B cell (primary cell): Measurements from ENCODE around the gene SFTPB. TPM values are rescaled to one million over a fixed set of nuclear protein-coding genes. Genes with fewer than 3 reads are reported as not detected.
A peak's percentile ranks its signal among the peaks of the same experiment; 100 is the strongest.

Experiments used
- ATAC-seq: fragments of 200-7000 bp; cut with Tn5 transposase; one replicate; pipeline ENCODE4 v1.10.0; 2021; ENCODE audit warnings: low read depth, mild to moderate bottlenecking, moderate number of reproducible peaks, moderate library complexity
- CTCF ChIA-PET: fragments of 350-600 bp; sonication (Branson Sonifier 250); formaldehyde crosslinking; loops from one replicate; lab custom pipeline; 2021; ENCODE audit warnings: antibody characterized with exemption, inconsistent platforms; lab: Charles Lee
- POLR2A ChIA-PET: fragments of 350-600 bp; sonication (Branson Sonifier 250); formaldehyde crosslinking; loops from one replicate; lab custom pipeline; 2021; ENCODE audit warnings: antibody characterized with exemption; lab: Charles Lee
- DNase-seq: peaks from one replicate; pipeline ENCODE4 v3.0.0; 2013
- H2AFZ ChIP-seq: 2 replicates; pipeline ENCODE4 v1.6.1; 2012; ENCODE audit warnings: mild to moderate bottlenecking, low read depth, low read length; ENCODE audit not compliant: insufficient read depth, poor library complexity, severe bottlenecking
- H3K27ac ChIP-seq, 2 donors: 1 replicate in 1 of 2; 2 replicates in 1 of 2; pipeline ENCODE4 v1.5.1; 2012 to 2013; ENCODE audit warnings: low read length in 2 of 2, mild to moderate bottlenecking in 2 of 2, moderate library complexity in 1 of 2
- H3K27me3 ChIP-seq, 4 experiments: fragments of 200-600 bp in 1 of 4; sonication (generic) in 1 of 4; replicated peaks in 1 of 4; 1 replicate in 2 of 4; 2 replicates in 2 of 4; pipeline versions ENCODE4 v1.6.1 to v1.7.0; 2013 to 2016; ENCODE audit warnings: low read length in 3 of 4, mild to moderate bottlenecking in 2 of 4, mixed read lengths in 1 of 4, moderate library complexity in 1 of 4; ENCODE audit not compliant: insufficient read depth in 4 of 4, control insufficient read depth in 3 of 4; ENCODE audit errors: control extremely low read depth in 1 of 4
- H3K36me3 ChIP-seq, 2 experiments: replicated peaks in 1 of 2; 1 replicate in 1 of 2; 2 replicates in 1 of 2; pipeline versions ENCODE4 v1.6.1 to v1.7.1; 2013; ENCODE audit warnings: low read length in 1 of 2; ENCODE audit not compliant: insufficient read depth in 2 of 2, control insufficient read depth in 1 of 2; ENCODE audit errors: control extremely low read depth in 1 of 2, extremely low read depth in 1 of 2
- H3K4me1 ChIP-seq, 2 donors: fragments of 200-600 bp in 1 of 2; sonication (generic) in 1 of 2; 1 replicate in 1 of 2; 2 replicates in 1 of 2; pipeline versions ENCODE4 v1.5.1 to v1.6.1; 2013 to 2017; ENCODE audit warnings: low read length in 2 of 2; ENCODE audit not compliant: control insufficient read depth in 2 of 2, insufficient read depth in 2 of 2
- H3K4me2 ChIP-seq: replicated peaks from 2 replicates; pipeline ENCODE3; 2012; ENCODE audit warnings: mild to moderate bottlenecking, low read depth, low read length; ENCODE audit not compliant: poor library complexity, severe bottlenecking
- H3K4me3 ChIP-seq, 5 experiments: fragments of 200-600 bp in 1 of 5; sonication (generic) in 1 of 5; 1 replicate in 3 of 5; 2 replicates in 2 of 5; pipeline versions ENCODE4 v1.5.1 to v1.7.0; 2011 to 2016; ENCODE audit warnings: low read length in 4 of 5, mild to moderate bottlenecking in 4 of 5, low read depth in 2 of 5, control low read depth in 1 of 5, moderate library complexity in 1 of 5; ENCODE audit not compliant: insufficient read depth in 1 of 5; ENCODE audit errors: control extremely low read depth in 1 of 5, extremely low read depth in 1 of 5
- H3K79me2 ChIP-seq: fragments of 200-600 bp; sonication (generic); one replicate; pipeline ENCODE4 v1.6.0; 2016; ENCODE audit warnings: low read length; ENCODE audit not compliant: control insufficient read depth, insufficient read depth
- H3K9ac ChIP-seq: fragments of 200-600 bp; sonication (generic); 2 replicates; pipeline ENCODE4 v1.6.1; 2017; ENCODE audit warnings: mild to moderate bottlenecking, low read length, moderate library complexity
- H3K9me3 ChIP-seq, 3 donors: one replicate each; pipeline versions ENCODE4 v1.6.1 to v1.7.1; 2013; ENCODE audit warnings: low read length in 2 of 3; ENCODE audit not compliant: control insufficient read depth in 2 of 3, insufficient read depth in 1 of 3; ENCODE audit errors: control extremely low read depth in 1 of 3
- H4K20me1 ChIP-seq: 2 replicates; pipeline ENCODE4 v1.6.0; 2012; ENCODE audit warnings: mild to moderate bottlenecking, low read length; ENCODE audit not compliant: insufficient read depth, control insufficient read depth, poor library complexity, severe bottlenecking
- H3K27ac Mint-ChIP-seq: one replicate; pipeline ENCODE4 v1.8.0; 2021; ENCODE audit warnings: mixed read lengths
- H3K27me3 Mint-ChIP-seq: one replicate; pipeline ENCODE4 v1.8.0; 2021; ENCODE audit warnings: mixed read lengths
- H3K4me1 Mint-ChIP-seq: one replicate; pipeline ENCODE4 v1.8.0; 2021; ENCODE audit warnings: mixed read lengths
- H3K4me3 Mint-ChIP-seq: one replicate; pipeline ENCODE4 v1.8.0; 2021; ENCODE audit warnings: mixed read lengths
- H3K9me3 Mint-ChIP-seq: one replicate; pipeline ENCODE4 v1.8.0; 2022; ENCODE audit warnings: mixed read lengths; ENCODE audit not compliant: insufficient read depth
- EZH2 ChIP-seq: IDR thresholded peaks from 2 replicates; pipeline ENCODE4 v1.6.1; 2012; ENCODE audit warnings: borderline replicate concordance, low read depth, mild to moderate bottlenecking, moderate library complexity, low read length; ENCODE audit not compliant: insufficient read depth, poor library complexity, severe bottlenecking
- WGBS: methylation state at CpG from one replicate; pipeline ENCODE4 v1.1.5; 2013; ENCODE audit warnings: missing lambda C conversion rate; ENCODE audit not compliant: insufficient coverage; 5-methylcytosine and 5-hydroxymethylcytosine counted together
- intact Hi-C: fragments of 100-400 bp; cut with micrococcal nuclease; formaldehyde crosslinking; loops from one replicate; pipeline ENCODE4 v1.10.0; 2022
- polyA plus RNA-seq: library from polyadenylated mRNA; depleted of rRNA; stranded (reverse); fragments of >200 nt; gene quantifications from 2 replicates; pipeline ENCODE4 v1.2.3, GENCODE V29; 2012
- total RNA-seq, 2 donors: library from RNA; stranded (reverse); fragments of 120-200 nt in 1 of 2; gene quantifications; 1 replicate in 1 of 2; 2 replicates in 1 of 2; pipeline versions ENCODE4 v1.2.3 to v1.2.4, GENCODE V29; 2013 to 2022
- TF ChIP-seq, protein P1 (sequence below): fragments of 200-600 bp; IDR thresholded peaks from one replicate; pipeline ENCODE4 v1.8.0; 2022; ENCODE audit warnings: antibody characterized with exemption, mild to moderate bottlenecking

Gene SFTPB
- total and polyA plus RNA-seq, 2 donors (not counting 1 experiment from before 2014, with no cell fraction given) = not detected

DNA sequence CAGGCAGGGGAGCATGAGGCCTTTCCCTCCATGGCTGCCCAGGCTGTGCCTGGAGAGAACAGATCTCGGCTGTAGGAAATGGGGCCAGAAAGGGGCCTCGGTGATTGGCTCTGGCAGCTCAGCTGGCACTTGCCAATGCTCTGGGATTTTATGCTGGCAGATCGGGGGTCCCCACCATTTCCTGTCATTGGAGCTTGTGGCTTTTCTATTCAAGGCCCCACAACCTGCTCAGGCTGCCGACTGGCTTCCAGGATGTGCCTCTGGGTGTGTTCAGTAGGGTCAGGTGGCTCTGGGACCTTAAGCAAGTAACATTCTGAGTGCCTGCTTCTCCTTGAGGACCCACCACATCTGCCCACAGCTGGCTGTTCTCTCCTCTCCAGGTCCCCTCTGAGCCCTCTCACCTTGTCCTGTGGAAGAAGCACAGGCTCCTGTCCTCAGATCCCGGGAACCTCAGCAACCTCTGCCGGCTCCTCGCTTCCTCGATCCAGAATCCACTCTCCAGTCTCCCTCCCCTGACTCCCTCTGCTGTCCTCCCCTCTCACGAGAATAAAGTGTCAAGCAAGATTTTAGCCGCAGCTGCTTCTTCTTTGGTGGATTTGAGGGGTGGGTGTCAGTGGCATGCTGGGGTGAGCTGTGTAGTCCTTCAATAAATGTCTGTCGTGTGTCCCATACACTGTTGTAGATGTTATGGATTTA lies 30.3 kb upstream of the SFTPB start:
- ATAC-seq = no peak
- H3K9me3 Mint-ChIP-seq = no peaks in the 10 kb centered on the region
- no peaks in the 10 kb centered on the region for H4K20me1 ChIP-seq
- CTCF ChIA-PET = interaction anchor here (0.6 to 3.6 kb wide), 6 partner anchors 9 to 116 kb away, joined by 3 to 10 read pairs (median 4); no protein-coding TSS in a partner anchor
- H3K4me1 ChIP-seq = peaks cover 0 to 3% of the 10 kb centered on the region in 2 donors
- H3K4me3 Mint-ChIP-seq = no peak overlapping the region
- H3K79me2 ChIP-seq = no peaks in the 10 kb centered on the region
- WGBS = 60% methylated on average over 9 of the region's 11 CpGs
- POLR2A ChIA-PET = interaction anchor here (0.6 kb wide), 1 partner anchor 46 kb away, joined by 11 read pairs; no protein-coding TSS in a partner anchor
- DNase-seq = no peak
- no peak overlapping the region for H3K4me2 ChIP-seq
- peak overlapping the region; percentile 15 for H3K27ac Mint-ChIP-seq
- no peak overlapping the region for H2AFZ ChIP-seq
- no peak overlapping the region for H3K9ac ChIP-seq
- no peaks in the 10 kb centered on the region for H3K27me3 ChIP-seq
- H3K4me1 Mint-ChIP-seq = peaks cover 9% of the 10 kb centered on the region
- no peaks in the 10 kb centered on the region for H3K27me3 Mint-ChIP-seq
- no peaks in the 10 kb centered on the region for H3K36me3 ChIP-seq
- no peaks in the 10 kb centered on the region for H3K9me3 ChIP-seq
- no peak overlapping the region for H3K4me3 ChIP-seq
- TF ChIP-seq, protein P1, sequence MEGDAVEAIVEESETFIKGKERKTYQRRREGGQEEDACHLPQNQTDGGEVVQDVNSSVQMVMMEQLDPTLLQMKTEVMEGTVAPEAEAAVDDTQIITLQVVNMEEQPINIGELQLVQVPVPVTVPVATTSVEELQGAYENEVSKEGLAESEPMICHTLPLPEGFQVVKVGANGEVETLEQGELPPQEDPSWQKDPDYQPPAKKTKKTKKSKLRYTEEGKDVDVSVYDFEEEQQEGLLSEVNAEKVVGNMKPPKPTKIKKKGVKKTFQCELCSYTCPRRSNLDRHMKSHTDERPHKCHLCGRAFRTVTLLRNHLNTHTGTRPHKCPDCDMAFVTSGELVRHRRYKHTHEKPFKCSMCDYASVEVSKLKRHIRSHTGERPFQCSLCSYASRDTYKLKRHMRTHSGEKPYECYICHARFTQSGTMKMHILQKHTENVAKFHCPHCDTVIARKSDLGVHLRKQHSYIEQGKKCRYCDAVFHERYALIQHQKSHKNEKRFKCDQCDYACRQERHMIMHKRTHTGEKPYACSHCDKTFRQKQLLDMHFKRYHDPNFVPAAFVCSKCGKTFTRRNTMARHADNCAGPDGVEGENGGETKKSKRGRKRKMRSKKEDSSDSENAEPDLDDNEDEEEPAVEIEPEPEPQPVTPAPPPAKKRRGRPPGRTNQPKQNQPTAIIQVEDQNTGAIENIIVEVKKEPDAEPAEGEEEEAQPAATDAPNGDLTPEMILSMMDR = no peak
- TF ChIP-seq EZH2 = no peak
- intact Hi-C loops = no loop called here
- no peak overlapping the region for H3K27ac ChIP-seq

DNA sequence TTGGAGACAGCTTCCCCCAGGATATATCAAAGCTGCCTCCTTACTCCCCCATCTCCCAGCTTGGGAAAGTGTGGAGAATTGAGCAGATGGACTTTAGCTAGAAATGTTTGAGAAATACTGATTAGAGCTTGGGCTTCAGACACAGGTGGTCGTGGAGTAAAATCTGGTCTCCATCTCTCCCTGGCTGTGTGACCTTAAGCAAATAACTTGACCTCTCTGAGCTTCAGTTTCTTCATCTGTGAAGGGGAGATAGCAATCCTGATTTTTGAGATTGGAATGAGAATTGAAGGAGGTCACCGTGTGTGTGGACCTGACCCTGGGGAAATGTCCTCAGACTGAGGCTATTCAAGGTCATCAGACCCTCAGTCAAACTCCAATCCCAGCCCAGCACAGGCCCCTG lies 29.7 kb upstream of the SFTPB start:
- DNase-seq (no peak), ATAC-seq (no peak)
- Histone ChIP-seq H3K27ac (no peak overlapping the region), H3K79me2 (no peaks in the 10 kb centered on the region), H3K36me3 (no peaks in the 10 kb centered on the region), H3K4me1 (no peaks in the 10 kb centered on the region), H3K4me3 (no peak overlapping the region), H3K27me3 (no peaks in the 10 kb centered on the region), H3K9ac (no peak overlapping the region), H4K20me1 (no peaks in the 10 kb centered on the region), H2AFZ (no peak overlapping the region), H3K4me2 (no peak overlapping the region), H3K9me3 (no peaks in the 10 kb centered on the region)
- POLR2A ChIA-PET = no interaction called here
- Mint-ChIP-seq H3K9me3 (no peaks in the 10 kb centered on the region), H3K27ac (no peak overlapping the region), H3K27me3 (no peaks in the 10 kb centered on the region), H3K4me3 (no peak overlapping the region), H3K4me1 (peaks cover 4% of the 10 kb centered on the region)
- TF ChIP-seq EZH2 = no peak
- TF ChIP-seq, protein P1 = no peak
- 82% methylated on average over 1 of the region's 2 CpGs for WGBS
- intact Hi-C loops = no loop called here
- CTCF ChIA-PET = interaction anchor here (1.1 to 3.6 kb wide), 5 partner anchors 10 to 116 kb away, joined by 3 to 10 read pairs (median 3); no protein-coding TSS in a partner anchor
